ENCODE results near the gene CCDC171.

CCDC171 gene

DNA sequence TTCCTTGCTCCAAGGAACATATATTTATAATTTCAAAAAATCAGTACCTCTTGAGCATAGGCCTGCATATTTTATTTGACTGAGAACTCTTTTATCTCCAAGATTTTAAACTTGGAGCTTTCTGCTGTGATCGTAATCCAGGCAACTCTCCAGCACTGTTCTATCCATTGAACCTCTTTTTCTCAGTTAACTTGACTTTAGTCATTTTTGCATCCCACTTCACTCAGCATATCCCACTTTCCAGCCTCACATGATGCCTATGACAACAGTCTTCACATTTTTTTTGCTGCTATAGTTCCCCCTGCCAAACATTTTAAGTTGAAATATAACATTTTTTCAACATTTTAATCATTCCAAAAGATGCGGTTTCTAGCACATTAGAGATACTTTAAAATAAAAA, 33.0 kb upstream of the CCDC171 start:
- no peaks in the 10 kb centered on the region for H3K79me2 ChIP-seq (ENCODE audit: control insufficient read depth, insufficient read depth, low read length, poor library complexity)
- no peak overlapping the region for H2BK12ac ChIP-seq (ENCODE audit: low read length)
- H4K91ac ChIP-seq (ENCODE audit: low read depth, low read length) = no peak overlapping the region
- no peak overlapping the region for H3K9ac ChIP-seq (ENCODE audit: low read length)
- no peaks in the 10 kb centered on the region for H3K36me3 ChIP-seq (ENCODE audit: control insufficient read depth in 1 of 2, insufficient read depth in 2 of 2, low read length in 2 of 2)
- H2BK120ac ChIP-seq (ENCODE audit: insufficient read depth, low read length, poor library complexity) = no peak overlapping the region
- H4K8ac ChIP-seq (ENCODE audit: low read depth, low read length) = no peak overlapping the region
- H3K9me3 ChIP-seq (ENCODE audit: insufficient read depth, low read depth, low read length) = no peaks in the 10 kb centered on the region
- H3K23ac ChIP-seq (ENCODE audit: low read length) = no peak overlapping the region
- H2BK5ac ChIP-seq (ENCODE audit: low read depth, low read length, poor library complexity) = no peak overlapping the region
- no peak overlapping the region for H3K4me2 ChIP-seq (ENCODE audit: low read length)
- no peak overlapping the region for H4K12ac ChIP-seq (ENCODE audit: low read depth, low read length)
- H3K79me1 ChIP-seq (ENCODE audit: low read length) = no peaks in the 10 kb centered on the region
- WGBS (ENCODE audit: extremely low coverage, insufficient coverage, insufficient read length) = no CpG with 5 or more reads among the region's 2 CpGs
- no peaks in the 10 kb centered on the region for H3K4me1 ChIP-seq (ENCODE audit: control insufficient read depth in 1 of 2, insufficient read depth in 2 of 2, low read length in 2 of 2)
- H3K27me3 ChIP-seq (ENCODE audit: insufficient read depth, low read length) = no peaks in the 10 kb centered on the region
- no peak overlapping the region for H3K27ac ChIP-seq (ENCODE audit: low read depth, low read length)
- no peak overlapping the region for H3K14ac ChIP-seq (ENCODE audit: low read length)
- no peak overlapping the region for H3K18ac ChIP-seq (ENCODE audit: low read length)
- H3K4me3 ChIP-seq (ENCODE audit: low read depth, low read length) = no peak overlapping the region
- DNase-seq = no peak
- no peak overlapping the region for H2AK5ac ChIP-seq (ENCODE audit: low read length)
- H2AFZ ChIP-seq (ENCODE audit: insufficient read depth, low read length, poor library complexity) = no peak overlapping the region
- H3K4ac ChIP-seq (ENCODE audit: low read depth, low read length) = no peak overlapping the region

DNA sequence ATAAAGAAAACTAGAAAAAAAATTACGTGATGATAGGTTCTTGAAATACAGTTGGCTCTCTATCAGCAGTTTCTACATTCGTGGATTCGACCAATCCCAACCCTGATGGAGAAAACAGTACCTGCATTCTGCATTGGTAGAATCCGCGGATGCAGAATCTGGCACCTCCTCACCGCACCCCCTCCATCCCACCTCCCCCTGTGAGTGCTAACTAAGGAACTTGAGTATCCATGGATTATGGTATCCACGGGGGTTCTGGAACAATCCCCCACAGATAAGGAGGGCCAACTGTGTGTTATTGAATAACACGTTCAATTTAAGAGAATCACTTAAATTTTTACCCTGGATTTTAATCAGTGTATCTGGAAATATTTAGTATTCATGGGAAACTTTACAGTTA, 31.6 kb upstream of the CCDC171 start:
- Histone ChIP-seq H2BK120ac (ENCODE audit: insufficient read depth, low read length, poor library complexity) (no peak overlapping the region), H3K9ac (ENCODE audit: low read length) (no peak overlapping the region), H3K27ac (ENCODE audit: low read depth, low read length) (no peak overlapping the region), H3K79me1 (ENCODE audit: low read length) (no peaks in the 10 kb centered on the region), H3K79me2 (ENCODE audit: control insufficient read depth, insufficient read depth, low read length, poor library complexity) (no peaks in the 10 kb centered on the region), H4K91ac (ENCODE audit: low read depth, low read length) (no peak overlapping the region), H3K4ac (ENCODE audit: low read depth, low read length) (no peak overlapping the region), H3K18ac (ENCODE audit: low read length) (no peak overlapping the region), H3K4me3 (ENCODE audit: low read depth, low read length) (no peak overlapping the region), H3K36me3 (ENCODE audit: control insufficient read depth in 1 of 2, insufficient read depth in 2 of 2, low read length in 2 of 2) (no peaks in the 10 kb centered on the region), H2BK12ac (ENCODE audit: low read length) (no peak overlapping the region), H4K8ac (ENCODE audit: low read depth, low read length) (no peak overlapping the region), H2AFZ (ENCODE audit: insufficient read depth, low read length, poor library complexity) (no peak overlapping the region), H3K4me2 (ENCODE audit: low read length) (no peak overlapping the region), H2AK5ac (ENCODE audit: low read length) (no peak overlapping the region), H4K12ac (ENCODE audit: low read depth, low read length) (no peak overlapping the region), H3K9me3 (ENCODE audit: insufficient read depth, low read depth, low read length) (no peaks in the 10 kb centered on the region), H3K4me1 (ENCODE audit: control insufficient read depth in 1 of 2, insufficient read depth in 2 of 2, low read length in 2 of 2) (no peaks in the 10 kb centered on the region), H3K14ac (ENCODE audit: low read length) (no peak overlapping the region), H3K27me3 (ENCODE audit: insufficient read depth, low read length) (no peaks in the 10 kb centered on the region), H3K23ac (ENCODE audit: low read length) (no peak overlapping the region), H2BK5ac (ENCODE audit: low read depth, low read length, poor library complexity) (no peak overlapping the region)
- WGBS (ENCODE audit: extremely low coverage, insufficient coverage, insufficient read length) = no CpG with 5 or more reads among the region's 8 CpGs
- no peak for DNase-seq

DNA sequence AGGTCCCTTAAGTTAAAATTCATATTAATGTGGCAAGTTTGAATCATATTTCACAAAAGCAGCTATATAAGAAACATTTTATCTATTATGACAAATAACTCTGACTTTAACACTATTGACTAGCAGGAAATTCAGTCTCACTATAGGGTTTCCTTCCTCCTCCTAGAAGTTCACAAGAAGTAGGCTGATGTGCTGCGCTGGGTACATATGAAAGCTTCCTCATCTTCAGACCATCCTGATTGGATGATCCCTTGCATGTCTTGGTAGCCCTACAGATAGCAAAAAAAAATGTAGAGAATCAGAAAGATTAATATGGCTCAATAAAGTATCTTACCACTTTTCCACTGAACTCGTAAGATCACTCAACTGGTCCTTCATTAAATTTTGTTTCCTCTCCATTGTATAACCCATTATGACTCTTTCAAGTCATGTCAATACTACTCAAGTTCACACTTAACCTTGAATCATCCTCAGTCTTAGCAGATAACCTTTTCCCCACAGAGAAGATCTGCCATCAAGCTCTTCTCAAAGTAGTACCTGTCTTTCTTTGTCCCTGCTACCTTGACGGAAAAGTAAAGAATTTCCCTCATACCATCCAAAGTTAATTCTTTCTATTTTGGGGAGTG, 30.6 kb upstream of the CCDC171 start:
- Histone ChIP-seq H3K18ac (ENCODE audit: low read length) (no peak overlapping the region), H3K27me3 (ENCODE audit: insufficient read depth, low read length) (no peaks in the 10 kb centered on the region), H3K4me2 (ENCODE audit: low read length) (no peak overlapping the region), H4K91ac (ENCODE audit: low read depth, low read length) (no peak overlapping the region), H3K36me3 (ENCODE audit: control insufficient read depth in 1 of 2, insufficient read depth in 2 of 2, low read length in 2 of 2) (no peaks in the 10 kb centered on the region), H4K12ac (ENCODE audit: low read depth, low read length) (no peak overlapping the region), H3K4ac (ENCODE audit: low read depth, low read length) (no peak overlapping the region), H2BK5ac (ENCODE audit: low read depth, low read length, poor library complexity) (no peak overlapping the region), H2AFZ (ENCODE audit: insufficient read depth, low read length, poor library complexity) (no peak overlapping the region), H3K9ac (ENCODE audit: low read length) (no peak overlapping the region), H3K27ac (ENCODE audit: low read depth, low read length) (no peak overlapping the region), H3K14ac (ENCODE audit: low read length) (no peak overlapping the region), H2BK12ac (ENCODE audit: low read length) (no peak overlapping the region), H3K79me2 (ENCODE audit: control insufficient read depth, insufficient read depth, low read length, poor library complexity) (no peaks in the 10 kb centered on the region), H2BK120ac (ENCODE audit: insufficient read depth, low read length, poor library complexity) (no peak overlapping the region), H3K4me1 (ENCODE audit: control insufficient read depth in 1 of 2, insufficient read depth in 2 of 2, low read length in 2 of 2) (no peaks in the 10 kb centered on the region), H3K4me3 (ENCODE audit: low read depth, low read length) (no peak overlapping the region), H3K79me1 (ENCODE audit: low read length) (no peaks in the 10 kb centered on the region), H3K23ac (ENCODE audit: low read length) (no peak overlapping the region), H4K8ac (ENCODE audit: low read depth, low read length) (no peak overlapping the region), H2AK5ac (ENCODE audit: low read length) (no peak overlapping the region), H3K9me3 (ENCODE audit: insufficient read depth, low read depth, low read length) (no peaks in the 10 kb centered on the region)
- no CpG with 5 or more reads among the region's 3 CpGs for WGBS (ENCODE audit: extremely low coverage, insufficient coverage, insufficient read length)
- no peak for DNase-seq

DNA sequence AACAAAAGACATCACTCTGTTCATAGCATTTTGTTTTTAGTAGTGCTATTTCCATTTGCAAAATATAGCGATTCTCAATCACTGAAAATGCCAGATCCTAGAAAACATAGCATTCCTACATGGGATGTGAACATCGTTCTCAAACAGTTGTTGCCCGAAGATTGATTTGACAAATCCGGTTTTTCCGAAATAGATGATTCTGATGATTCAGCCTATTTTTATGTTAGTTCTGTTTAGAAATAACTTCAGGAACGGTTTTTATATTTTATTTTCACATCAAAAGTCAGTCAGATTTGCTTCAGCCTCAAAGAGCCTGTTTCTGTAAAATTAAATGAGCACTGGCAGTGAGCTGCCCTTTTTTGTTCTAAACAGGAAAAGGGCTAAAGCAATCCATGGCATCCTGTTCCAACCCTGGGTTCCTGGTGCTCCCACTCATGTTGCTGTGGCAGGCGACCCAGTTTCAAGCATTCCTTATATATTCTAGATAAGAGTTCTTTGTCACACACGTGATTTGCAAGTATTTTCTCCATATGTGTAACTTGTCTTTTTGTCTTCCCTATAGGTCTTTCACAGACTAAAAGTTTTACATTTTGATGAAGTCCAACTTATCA, 27.9 kb upstream of the CCDC171 start:
- WGBS (ENCODE audit: extremely low coverage, insufficient coverage, insufficient read length) = no CpG with 5 or more reads among the region's 8 CpGs
- Histone ChIP-seq H4K91ac (ENCODE audit: low read depth, low read length) (no peak overlapping the region), H4K12ac (ENCODE audit: low read depth, low read length) (no peak overlapping the region), H3K14ac (ENCODE audit: low read length) (no peak overlapping the region), H3K9ac (ENCODE audit: low read length) (no peak overlapping the region), H2BK5ac (ENCODE audit: low read depth, low read length, poor library complexity) (no peak overlapping the region), H3K79me1 (ENCODE audit: low read length) (no peaks in the 10 kb centered on the region), H4K8ac (ENCODE audit: low read depth, low read length) (no peak overlapping the region), H3K4me3 (ENCODE audit: low read depth, low read length) (no peak overlapping the region), H3K36me3 (ENCODE audit: control insufficient read depth in 1 of 2, insufficient read depth in 2 of 2, low read length in 2 of 2) (no peaks in the 10 kb centered on the region), H2BK12ac (ENCODE audit: low read length) (no peak overlapping the region), H3K4me1 (ENCODE audit: control insufficient read depth in 1 of 2, insufficient read depth in 2 of 2, low read length in 2 of 2) (no peaks in the 10 kb centered on the region), H3K4ac (ENCODE audit: low read depth, low read length) (no peak overlapping the region), H3K9me3 (ENCODE audit: insufficient read depth, low read depth, low read length) (no peaks in the 10 kb centered on the region), H3K27ac (ENCODE audit: low read depth, low read length) (no peak overlapping the region), H3K27me3 (ENCODE audit: insufficient read depth, low read length) (no peaks in the 10 kb centered on the region), H3K18ac (ENCODE audit: low read length) (no peak overlapping the region), H3K4me2 (ENCODE audit: low read length) (no peak overlapping the region), H3K23ac (ENCODE audit: low read length) (no peak overlapping the region), H3K79me2 (ENCODE audit: control insufficient read depth, insufficient read depth, low read length, poor library complexity) (no peaks in the 10 kb centered on the region), H2AK5ac (ENCODE audit: low read length) (no peak overlapping the region), H2BK120ac (ENCODE audit: insufficient read depth, low read length, poor library complexity) (no peak overlapping the region), H2AFZ (ENCODE audit: insufficient read depth, low read length, poor library complexity) (no peak overlapping the region)
- DNase-seq = no peak
